Skeletal muscle satellite cell (primary cell): ENCODE measurements around the gene FAM151A.

ENCODE experiments used
- H3K27me3 ChIP-seq: 2 replicates; pipeline ENCODE4 v1.7.0; 2013; ENCODE audit warnings: low read length; ENCODE audit not compliant: control insufficient read depth, insufficient read depth
- H3K36me3 ChIP-seq: 2 replicates; pipeline ENCODE4 v1.7.0; 2013; ENCODE audit warnings: mild to moderate bottlenecking, control low read depth, low read length; ENCODE audit not compliant: insufficient read depth
- H3K4me1 ChIP-seq: 2 replicates; pipeline ENCODE4 v1.7.0; 2013; ENCODE audit warnings: low read length; ENCODE audit not compliant: control insufficient read depth, insufficient read depth
- H3K4me2 ChIP-seq: 2 replicates; pipeline ENCODE4 v1.7.0; 2013; ENCODE audit warnings: mild to moderate bottlenecking, low read length
- H3K4me3 ChIP-seq: 2 replicates; pipeline ENCODE4 v1.7.0; 2013; ENCODE audit warnings: low read length
- H3K9ac ChIP-seq: 2 replicates; pipeline ENCODE4 v1.7.0; 2013; ENCODE audit warnings: mild to moderate bottlenecking, low read depth, low read length, moderate library complexity
- H3K9me3 ChIP-seq: replicated peaks from 2 replicates; pipeline ENCODE4 v1.7.0; 2013; ENCODE audit warnings: mild to moderate bottlenecking, control low read depth, low read length

The FAM151A gene

GRCh38 chr1:54627196-54627595, 3.9 kb upstream of the FAM151A start:
- Histone ChIP-seq H3K36me3 (no peaks in the 10 kb centered on the region), H3K9me3 (no peaks in the 10 kb centered on the region), H3K4me1 (no peaks in the 10 kb centered on the region), H3K27me3 (peaks cover 13% of the 10 kb centered on the region), H3K4me3 (no peak overlapping the region), H3K4me2 (no peak overlapping the region), H3K9ac (no peak overlapping the region)

- Histone ChIP-seq H3K4me2 (no peak overlapping the region), H3K9ac (no peak overlapping the region), H3K36me3 (no peaks in the 10 kb centered on the region), H3K9me3 (no peaks in the 10 kb centered on the region), H3K4me3 (no peak overlapping the region), H3K4me1 (no peaks in the 10 kb centered on the region), H3K27me3 (peaks cover 11% of the 10 kb centered on the region)
Observed at GRCh38 chr1:54624466-54625464, 1.4 kb upstream of the FAM151A start.

GRCh38 chr1:54619749-54620148, 3.6 kb downstream of the FAM151A start:
- Histone ChIP-seq H3K4me2 (no peak overlapping the region), H3K27me3 (peaks cover 30% of the 10 kb centered on the region), H3K36me3 (no peaks in the 10 kb centered on the region), H3K4me1 (no peaks in the 10 kb centered on the region), H3K9me3 (no peaks in the 10 kb centered on the region), H3K9ac (no peak overlapping the region), H3K4me3 (no peak overlapping the region)

- Histone ChIP-seq H3K4me3 (no peak overlapping the region), H3K27me3 (peaks cover 25% of the 10 kb centered on the region), H3K9ac (no peak overlapping the region), H3K9me3 (no peaks in the 10 kb centered on the region), H3K36me3 (no peaks in the 10 kb centered on the region), H3K4me1 (no peaks in the 10 kb centered on the region), H3K4me2 (no peak overlapping the region)
Observed at GRCh38 chr1:54615531-54616279, 7.6 kb downstream of the FAM151A start.

GRCh38 chr1:54614563-54614962, 8.8 kb downstream of the FAM151A start:
- H3K27me3 ChIP-seq: peaks cover 23% of the 10 kb centered on the region
- H3K4me3 ChIP-seq: no peak overlapping the region
- no peak overlapping the region for H3K4me2 ChIP-seq
- H3K9ac ChIP-seq: no peak overlapping the region
- no peaks in the 10 kb centered on the region for H3K9me3 ChIP-seq
- no peaks in the 10 kb centered on the region for H3K36me3 ChIP-seq
- no peaks in the 10 kb centered on the region for H3K4me1 ChIP-seq

GRCh38 chr1:54614024-54614423, 9.3 kb downstream of the FAM151A start:
- Histone ChIP-seq H3K9ac (no peak overlapping the region), H3K9me3 (no peaks in the 10 kb centered on the region), H3K4me3 (no peak overlapping the region), H3K27me3 (peaks cover 23% of the 10 kb centered on the region), H3K4me2 (no peak overlapping the region), H3K36me3 (no peaks in the 10 kb centered on the region), H3K4me1 (no peaks in the 10 kb centered on the region)

GRCh38 chr1:54611621-54612020, 11.7 kb downstream of the FAM151A start:
- Histone ChIP-seq H3K36me3 (no peaks in the 10 kb centered on the region), H3K4me1 (no peaks in the 10 kb centered on the region), H3K4me3 (no peak overlapping the region), H3K4me2 (no peak overlapping the region), H3K27me3 (peaks cover 14% of the 10 kb centered on the region), H3K9me3 (no peaks in the 10 kb centered on the region), H3K9ac (no peak overlapping the region)

- no peaks in the 10 kb centered on the region for H3K9me3 ChIP-seq
- H3K4me3 ChIP-seq: no peak overlapping the region
- H3K27me3 ChIP-seq: peaks cover 14% of the 10 kb centered on the region
- H3K36me3 ChIP-seq: no peaks in the 10 kb centered on the region
- H3K9ac ChIP-seq: no peak overlapping the region
- H3K4me1 ChIP-seq: no peaks in the 10 kb centered on the region
- H3K4me2 ChIP-seq: no peak overlapping the region
Observed at GRCh38 chr1:54610601-54611580, 12.4 kb downstream of the FAM151A start.

- Histone ChIP-seq H3K4me1 (no peaks in the 10 kb centered on the region), H3K4me2 (no peak overlapping the region), H3K36me3 (no peaks in the 10 kb centered on the region), H3K9me3 (no peaks in the 10 kb centered on the region), H3K9ac (no peak overlapping the region), H3K4me3 (no peak overlapping the region), H3K27me3 (peaks cover 9% of the 10 kb centered on the region)
Observed at GRCh38 chr1:54610048-54610447, 13.3 kb downstream of the FAM151A start.

GRCh38 chr1:54609301-54609921, 13.9 kb downstream of the FAM151A start:
- Histone ChIP-seq H3K4me2 (no peak overlapping the region), H3K9me3 (no peaks in the 10 kb centered on the region), H3K36me3 (no peaks in the 10 kb centered on the region), H3K4me3 (no peak overlapping the region), H3K9ac (no peak overlapping the region), H3K27me3 (peaks cover 2% of the 10 kb centered on the region), H3K4me1 (no peaks in the 10 kb centered on the region)
